Measurements from ENCODE around the gene NAT16. TPM values are rescaled to one million over a fixed set of nuclear protein-coding genes. Genes with fewer than 3 reads are reported as not detected.

NAT16 gene
- total RNA-seq, 1 donor = not detected

DNA sequence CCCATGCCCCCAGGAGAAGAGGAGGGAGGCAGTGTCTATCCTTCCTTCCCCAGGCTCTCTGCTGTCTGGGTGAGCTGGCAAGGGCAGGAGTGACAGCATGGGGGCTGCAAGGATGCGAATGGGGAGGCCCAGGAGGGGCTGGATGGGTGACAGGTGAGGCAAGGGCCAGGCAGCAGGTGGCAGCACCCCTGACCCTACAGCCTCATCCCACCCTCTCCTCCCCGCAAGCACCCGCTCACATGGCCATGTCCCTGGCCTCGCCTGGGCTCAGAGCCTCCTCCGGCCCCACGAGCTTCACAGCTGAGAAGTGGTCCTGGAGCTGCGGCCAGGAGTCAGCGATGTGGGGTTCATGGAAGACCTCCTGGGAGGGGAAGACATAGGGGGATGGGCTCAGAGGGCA, 31.9 kb upstream of the NAT16 start:
- H3K79me2 ChIP-seq (ENCODE audit: insufficient read depth, low read length) = peaks cover 20% of the 10 kb centered on the region
- no peak overlapping the region for H2AFZ ChIP-seq (ENCODE audit: low read length)
- peaks cover 37% of the 10 kb centered on the region for H3K36me3 ChIP-seq (ENCODE audit: insufficient read depth, low read length)
- no peaks in the 10 kb centered on the region for H3K27me3 ChIP-seq (ENCODE audit: insufficient read depth, low read length)
- no peak for TF ChIP-seq CTCF (IDR thresholded peaks at IDR 0.05; ENCODE audit: extremely low read depth, low read depth, low read length)
- no peak overlapping the region for H3K4me2 ChIP-seq (ENCODE audit: insufficient read depth, low read length)
- H3K27ac ChIP-seq (ENCODE audit: low read depth, low read length) = no peak overlapping the region
- H3K4me3 ChIP-seq (ENCODE audit: insufficient read depth, low read length) = no peak overlapping the region
- peaks cover 5% of the 10 kb centered on the region for H3K4me1 ChIP-seq (ENCODE audit: insufficient read depth, low read length)
- peak; percentile 84 for DNase-seq (ENCODE audit: insufficient read length, low spot score, missing footprints)
- H4K20me1 ChIP-seq (ENCODE audit: insufficient read depth, low read length) = peaks cover 3% of the 10 kb centered on the region
- no peaks in the 10 kb centered on the region for H3K9me3 ChIP-seq (ENCODE audit: low read depth, low read length)

- Histone ChIP-seq H2AFZ (ENCODE audit: low read length) (no peak overlapping the region), H3K4me2 (ENCODE audit: insufficient read depth, low read length) (no peak overlapping the region), H3K36me3 (ENCODE audit: insufficient read depth, low read length) (peaks cover 37% of the 10 kb centered on the region), H3K79me2 (ENCODE audit: insufficient read depth, low read length) (peaks cover 15% of the 10 kb centered on the region), H3K9me3 (ENCODE audit: low read depth, low read length) (no peaks in the 10 kb centered on the region), H3K27ac (ENCODE audit: low read depth, low read length) (no peak overlapping the region), H4K20me1 (ENCODE audit: insufficient read depth, low read length) (peaks cover 3% of the 10 kb centered on the region), H3K4me3 (ENCODE audit: insufficient read depth, low read length) (no peak overlapping the region), H3K27me3 (ENCODE audit: insufficient read depth, low read length) (no peaks in the 10 kb centered on the region), H3K4me1 (ENCODE audit: insufficient read depth, low read length) (peaks cover 3% of the 10 kb centered on the region)
- no peak for DNase-seq (ENCODE audit: insufficient read length, low spot score, missing footprints)
- TF ChIP-seq CTCF (IDR thresholded peaks at IDR 0.05; ENCODE audit: extremely low read depth, low read depth, low read length) = no peak
Measured at GRCh38 chr7:101211501-101211900, 31.4 kb upstream of the NAT16 start.

DNA sequence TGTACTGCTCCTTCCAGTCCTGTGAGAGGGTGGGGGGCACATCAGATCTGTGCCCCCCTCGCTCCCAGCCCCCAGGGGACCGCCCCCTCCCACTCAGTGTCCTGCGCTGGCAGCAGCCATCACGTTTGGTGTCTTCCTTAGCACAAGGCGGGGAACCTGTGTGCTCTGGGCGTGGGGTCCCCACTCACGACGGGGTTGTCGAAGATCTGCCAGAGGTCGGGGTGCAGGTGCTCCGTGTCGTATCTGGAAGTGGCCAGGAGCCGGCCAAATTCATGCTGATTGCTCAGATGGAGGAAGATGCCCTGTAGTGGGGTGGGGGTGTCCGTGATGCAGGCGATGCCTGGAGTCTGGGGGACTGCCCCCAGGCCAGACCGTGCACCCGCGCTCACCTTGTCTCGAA, 30.1 kb upstream of the NAT16 start:
- Histone ChIP-seq H3K36me3 (ENCODE audit: insufficient read depth, low read length) (peaks cover 35% of the 10 kb centered on the region), H3K27me3 (ENCODE audit: insufficient read depth, low read length) (no peaks in the 10 kb centered on the region), H3K4me1 (ENCODE audit: insufficient read depth, low read length) (no peaks in the 10 kb centered on the region), H3K27ac (ENCODE audit: low read depth, low read length) (no peak overlapping the region), H3K9me3 (ENCODE audit: low read depth, low read length) (no peaks in the 10 kb centered on the region), H4K20me1 (ENCODE audit: insufficient read depth, low read length) (no peaks in the 10 kb centered on the region), H2AFZ (ENCODE audit: low read length) (no peak overlapping the region), H3K79me2 (ENCODE audit: insufficient read depth, low read length) (peaks cover 4% of the 10 kb centered on the region), H3K4me2 (ENCODE audit: insufficient read depth, low read length) (no peak overlapping the region), H3K4me3 (ENCODE audit: insufficient read depth, low read length) (no peak overlapping the region)
- DNase-seq (ENCODE audit: insufficient read length, low spot score, missing footprints) = peak; percentile 79
- TF ChIP-seq CTCF (IDR thresholded peaks at IDR 0.05; ENCODE audit: extremely low read depth, low read depth, low read length) = no peak

DNA sequence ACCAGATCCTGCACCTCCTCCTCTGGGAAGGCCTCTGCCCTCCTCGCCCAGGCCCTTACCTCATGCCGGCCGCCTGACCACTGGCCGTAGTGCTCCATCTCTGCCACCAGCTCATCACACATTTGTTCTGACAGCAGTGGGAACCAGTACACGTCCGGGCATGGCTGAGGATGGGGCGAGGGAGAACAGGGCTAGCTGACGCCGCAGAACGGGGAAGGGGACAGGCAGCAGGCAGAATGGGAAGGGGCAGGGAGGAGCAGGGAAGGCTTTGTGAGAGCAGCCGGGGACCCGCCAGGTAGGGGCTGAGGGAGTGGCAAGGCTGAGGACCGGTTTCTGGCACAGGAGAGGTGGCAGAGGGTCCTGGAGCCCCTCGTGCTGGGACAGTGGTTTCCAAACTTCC, 28.7 kb upstream of the NAT16 start:
- H3K27me3 ChIP-seq (ENCODE audit: insufficient read depth, low read length) = no peaks in the 10 kb centered on the region
- no peaks in the 10 kb centered on the region for H3K4me1 ChIP-seq (ENCODE audit: insufficient read depth, low read length)
- H3K4me3 ChIP-seq (ENCODE audit: insufficient read depth, low read length) = no peak overlapping the region
- TF ChIP-seq CTCF (IDR thresholded peaks at IDR 0.05; ENCODE audit: extremely low read depth, low read depth, low read length) = no peak
- no peak overlapping the region for H3K4me2 ChIP-seq (ENCODE audit: insufficient read depth, low read length)
- no peak overlapping the region for H2AFZ ChIP-seq (ENCODE audit: low read length)
- no peaks in the 10 kb centered on the region for H3K9me3 ChIP-seq (ENCODE audit: low read depth, low read length)
- no peaks in the 10 kb centered on the region for H4K20me1 ChIP-seq (ENCODE audit: insufficient read depth, low read length)
- peaks cover 31% of the 10 kb centered on the region for H3K36me3 ChIP-seq (ENCODE audit: insufficient read depth, low read length)
- H3K27ac ChIP-seq (ENCODE audit: low read depth, low read length) = no peak overlapping the region
- no peaks in the 10 kb centered on the region for H3K79me2 ChIP-seq (ENCODE audit: insufficient read depth, low read length)
- DNase-seq (ENCODE audit: insufficient read length, low spot score, missing footprints) = peak; percentile 32

All from osteoblast (primary cell).